ENCODE results near the gene RPL28. TPM values are rescaled to one million over a fixed set of nuclear protein-coding genes. Genes with fewer than 3 reads are reported as not detected.

The RPL28 gene
- total and polyA plus RNA-seq, 2 of the 13 experiments (the other 11 are each of a cell fraction or from before 2014, with no cell fraction given): 105 to 420 TPM

DNA sequence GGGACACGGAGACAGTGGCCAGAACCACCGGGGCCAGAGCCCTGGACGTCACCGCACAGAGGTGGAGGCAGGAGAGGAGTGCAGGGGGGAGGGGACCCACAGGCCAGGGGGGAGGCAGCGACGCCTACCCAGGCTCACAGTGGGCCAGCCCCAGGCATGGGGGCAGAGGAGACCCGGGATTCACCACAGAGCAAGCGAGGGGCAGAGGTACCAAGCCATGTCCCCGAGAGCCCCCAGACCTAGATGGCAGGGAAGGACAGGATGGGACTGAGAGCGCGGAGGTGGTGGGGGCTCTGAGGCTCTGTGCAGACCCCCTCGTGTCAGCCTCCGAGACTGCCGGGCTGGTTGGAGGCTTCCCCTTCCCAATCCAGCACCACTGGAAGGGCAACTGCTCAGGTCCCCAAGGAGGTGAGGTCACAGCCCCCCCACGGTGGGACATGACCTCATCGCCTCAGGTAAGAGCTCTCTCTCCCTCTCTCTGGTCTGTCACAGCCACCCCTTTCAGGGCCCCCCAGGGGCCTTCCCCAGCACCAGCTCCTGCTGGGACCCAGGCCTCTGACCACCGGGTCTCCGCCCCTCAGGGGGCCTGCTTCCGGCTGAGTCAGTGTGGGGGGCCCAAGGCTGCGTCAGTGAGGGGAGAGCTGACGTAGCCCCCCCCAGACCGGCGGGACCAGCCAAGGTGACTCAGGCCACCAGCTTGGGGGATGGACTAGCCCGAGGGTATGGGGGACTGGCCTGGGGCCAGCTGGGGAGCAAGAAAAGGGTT is 13.2 kb upstream of the RPL28 start (continued):
- TF ChIP-seq, protein P1, sequence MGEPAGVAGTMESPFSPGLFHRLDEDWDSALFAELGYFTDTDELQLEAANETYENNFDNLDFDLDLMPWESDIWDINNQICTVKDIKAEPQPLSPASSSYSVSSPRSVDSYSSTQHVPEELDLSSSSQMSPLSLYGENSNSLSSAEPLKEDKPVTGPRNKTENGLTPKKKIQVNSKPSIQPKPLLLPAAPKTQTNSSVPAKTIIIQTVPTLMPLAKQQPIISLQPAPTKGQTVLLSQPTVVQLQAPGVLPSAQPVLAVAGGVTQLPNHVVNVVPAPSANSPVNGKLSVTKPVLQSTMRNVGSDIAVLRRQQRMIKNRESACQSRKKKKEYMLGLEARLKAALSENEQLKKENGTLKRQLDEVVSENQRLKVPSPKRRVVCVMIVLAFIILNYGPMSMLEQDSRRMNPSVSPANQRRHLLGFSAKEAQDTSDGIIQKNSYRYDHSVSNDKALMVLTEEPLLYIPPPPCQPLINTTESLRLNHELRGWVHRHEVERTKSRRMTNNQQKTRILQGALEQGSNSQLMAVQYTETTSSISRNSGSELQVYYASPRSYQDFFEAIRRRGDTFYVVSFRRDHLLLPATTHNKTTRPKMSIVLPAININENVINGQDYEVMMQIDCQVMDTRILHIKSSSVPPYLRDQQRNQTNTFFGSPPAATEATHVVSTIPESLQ (CRISPR knock-in tag; conservative IDR thresholded peaks at IDR 0.05): no peak
- TF ChIP-seq ATF7-NPFF (CRISPR knock-in tag; IDR thresholded peaks at IDR 0.05; ENCODE audit: low read depth) (no peak), NCOA2 (CRISPR knock-in tag; IDR thresholded peaks at IDR 0.05) (no peak), ZBTB7B (CRISPR knock-in tag; IDR thresholded peaks at IDR 0.05) (0 out of 2 replicates have a peak, but pooled peaks have one; percentile 54), HNRNPH1 (optimal IDR thresholded peaks at IDR 0.05; ENCODE audit: low read depth, low read length) (no peak), RAD51 (IDR thresholded peaks at IDR 0.05; ENCODE audit: borderline replicate concordance) (no peak), MTF2 (CRISPR knock-in tag; IDR thresholded peaks at IDR 0.05; ENCODE audit: borderline replicate concordance) (no peak), ZNF713 (CRISPR knock-in tag; IDR thresholded peaks at IDR 0.05) (no peak), MXD4 (CRISPR knock-in tag; IDR thresholded peaks at IDR 0.05) (no peak), TCF7 (IDR thresholded peaks at IDR 0.05; ENCODE audit: low read depth) (no peak), ELF3 (CRISPR knock-in tag; IDR thresholded peaks at IDR 0.05) (no peak), SRY (CRISPR knock-in tag; IDR thresholded peaks at IDR 0.05) (no peak), ZEB1 (IDR thresholded peaks at IDR 0.05; ENCODE audit: insufficient replicate concordance, low read depth) (no peak), ZNF687 (CRISPR knock-in tag; IDR thresholded peaks at IDR 0.05) (no peak; the same call in 1 of the 2 replicates), ZSCAN31 (CRISPR knock-in tag; IDR thresholded peaks at IDR 0.05; ENCODE audit: low read depth) (no peak)
- TF ChIP-seq, protein P2, sequence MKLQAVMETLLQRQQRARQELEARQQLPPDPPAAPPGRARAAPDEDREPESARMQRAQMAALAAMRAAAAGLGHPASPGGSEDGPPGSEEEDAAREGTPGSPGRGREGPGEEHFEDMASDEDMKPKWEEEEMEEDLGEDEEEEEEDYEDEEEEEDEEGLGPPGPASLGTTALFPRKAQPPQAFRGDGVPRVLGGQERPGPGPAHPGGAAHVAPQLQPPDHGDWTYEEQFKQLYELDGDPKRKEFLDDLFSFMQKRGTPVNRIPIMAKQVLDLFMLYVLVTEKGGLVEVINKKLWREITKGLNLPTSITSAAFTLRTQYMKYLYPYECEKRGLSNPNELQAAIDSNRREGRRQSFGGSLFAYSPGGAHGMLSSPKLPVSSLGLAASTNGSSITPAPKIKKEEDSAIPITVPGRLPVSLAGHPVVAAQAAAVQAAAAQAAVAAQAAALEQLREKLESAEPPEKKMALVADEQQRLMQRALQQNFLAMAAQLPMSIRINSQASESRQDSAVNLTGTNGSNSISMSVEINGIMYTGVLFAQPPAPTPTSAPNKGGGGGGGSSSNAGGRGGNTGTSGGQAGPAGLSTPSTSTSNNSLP (IDR thresholded peaks at IDR 0.05; ENCODE audit: low read depth, low read length): no peak
- TF ChIP-seq, protein P3, sequence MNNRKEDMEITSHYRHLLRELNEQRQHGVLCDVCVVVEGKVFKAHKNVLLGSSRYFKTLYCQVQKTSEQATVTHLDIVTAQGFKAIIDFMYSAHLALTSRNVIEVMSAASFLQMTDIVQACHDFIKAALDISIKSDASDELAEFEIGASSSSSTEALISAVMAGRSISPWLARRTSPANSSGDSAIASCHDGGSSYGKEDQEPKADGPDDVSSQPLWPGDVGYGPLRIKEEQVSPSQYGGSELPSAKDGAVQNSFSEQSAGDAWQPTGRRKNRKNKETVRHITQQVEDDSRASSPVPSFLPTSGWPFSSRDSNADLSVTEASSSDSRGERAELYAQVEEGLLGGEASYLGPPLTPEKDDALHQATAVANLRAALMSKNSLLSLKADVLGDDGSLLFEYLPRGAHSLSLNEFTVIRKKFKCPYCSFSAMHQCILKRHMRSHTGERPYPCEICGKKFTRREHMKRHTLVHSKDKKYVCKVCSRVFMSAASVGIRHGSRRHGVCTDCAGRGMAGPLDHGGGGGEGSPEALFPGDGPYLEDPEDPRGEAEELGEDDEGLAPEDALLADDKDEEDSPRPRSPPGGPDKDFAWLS (CRISPR knock-in tag; IDR thresholded peaks at IDR 0.05; ENCODE audit: borderline replicate concordance): no peak
- TF ChIP-seq, protein P4, sequence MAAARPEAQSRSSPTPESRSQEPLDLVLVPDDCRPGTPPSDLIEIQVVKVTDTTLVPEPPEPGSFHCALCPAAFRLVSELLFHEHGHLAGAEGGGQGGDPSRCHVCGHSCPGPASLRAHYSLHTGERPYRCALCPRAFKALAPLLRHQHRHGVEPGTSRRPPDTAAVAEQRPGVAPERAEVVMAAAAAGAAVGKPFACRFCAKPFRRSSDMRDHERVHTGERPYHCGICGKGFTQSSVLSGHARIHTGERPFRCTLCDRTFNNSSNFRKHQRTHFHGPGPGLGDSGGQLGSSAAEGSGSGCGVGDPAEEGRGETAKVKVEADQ (CRISPR knock-in tag; IDR thresholded peaks at IDR 0.05; ENCODE audit: borderline replicate concordance): no peak

All from HepG2 (cell line).